Measurements from ENCODE around the gene ARAP2. TPM values are rescaled to one million over a fixed set of nuclear protein-coding genes. Genes with fewer than 3 reads are reported as not detected.

ARAP2 gene
- total RNA-seq, 2 experiments from 2014 or later, result 6.9 to 8.6 TPM

DNA sequence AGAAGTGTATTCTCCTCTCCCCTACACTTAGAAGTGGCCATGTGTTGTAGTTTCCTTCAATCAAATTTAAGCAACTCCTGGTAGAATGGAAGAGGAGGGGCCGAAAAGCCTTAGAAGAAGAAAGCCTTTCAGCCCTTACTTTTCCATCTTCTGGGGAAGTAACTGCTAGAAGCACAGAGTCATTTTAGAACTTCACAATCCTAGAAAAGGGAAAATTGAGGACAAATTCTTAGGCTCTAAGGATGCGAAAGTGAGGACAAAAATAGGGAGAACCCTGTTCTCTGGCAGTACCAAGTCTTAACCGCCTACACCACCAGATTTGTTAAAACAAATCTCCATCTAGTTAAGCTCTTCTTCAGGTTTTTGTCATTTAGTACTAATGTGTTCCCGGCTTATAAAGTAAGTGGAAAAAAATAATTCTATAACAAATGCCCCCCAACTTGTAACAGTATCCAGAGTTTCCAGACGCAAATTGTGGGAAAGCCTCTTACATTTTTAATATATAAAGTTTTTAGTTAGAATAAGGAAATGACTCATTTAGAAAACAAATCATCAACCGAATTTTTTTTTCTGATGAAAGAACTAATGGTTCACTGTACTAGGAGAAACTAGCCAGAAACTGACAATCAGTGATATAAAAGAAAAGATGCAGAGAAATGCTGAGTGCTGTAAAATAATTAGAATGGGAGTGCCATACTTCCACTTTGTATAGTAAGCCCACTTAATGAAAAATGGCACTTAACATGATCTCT lies 76.0 kb downstream of the ARAP2 start:
- H3K36me3 ChIP-seq (ENCODE audit: insufficient read depth, low read length), result no peaks in the 10 kb centered on the region
- no peak overlapping the region for H2AFZ ChIP-seq (ENCODE audit: low read length)
- no TSS peak for BruUV-seq (replicated peaks)
- H3K9me2 ChIP-seq (ENCODE audit: insufficient read depth, low read length), result no peaks in the 10 kb centered on the region
- intact Hi-C loops (cut with micrococcal nuclease; ENCODE audit: unreplicated experiment), result no loop called here
- DNase-seq (ENCODE audit: low spot score), result no peak
- H4K20me1 ChIP-seq (ENCODE audit: insufficient read depth, low read length), result no peaks in the 10 kb centered on the region
- no peak overlapping the region for H3K27ac ChIP-seq (ENCODE audit: low read depth, low read length, poor library complexity, severe bottlenecking)
- H3K4me2 ChIP-seq (ENCODE audit: low read length), result no peak overlapping the region
- POLR2A ChIA-PET, result interaction anchor here (1.1 kb wide), 1 partner anchor 39 kb away, joined by 3 read pairs; no protein-coding TSS in a partner anchor
- H3K79me2 ChIP-seq (ENCODE audit: insufficient read depth, low read depth, low read length), result no peaks in the 10 kb centered on the region
- TF ChIP-seq EZH2phosphoT487 (IDR thresholded peaks at IDR 0.05; ENCODE audit: borderline replicate concordance, low read depth, low read length), result no peak
- TF ChIP-seq CTCF (conservative IDR thresholded peaks at IDR 0.05; ENCODE audit: low read length), result no peak
- CTCF ChIA-PET (ENCODE audit: unreplicated experiment), result no interaction called here
- no peaks in the 10 kb centered on the region for H3K9me3 ChIP-seq (ENCODE audit: low read length)
- no peak overlapping the region for H3K4me3 ChIP-seq (ENCODE audit: low read depth, low read length, poor library complexity, severe bottlenecking)
- H3K4me1 ChIP-seq (ENCODE audit: insufficient read depth, low read length, poor library complexity, severe bottlenecking), result no peaks in the 10 kb centered on the region

- Histone ChIP-seq H3K36me3 (ENCODE audit: insufficient read depth, low read length) (no peaks in the 10 kb centered on the region), H3K79me2 (ENCODE audit: insufficient read depth, low read depth, low read length) (no peaks in the 10 kb centered on the region), H4K20me1 (ENCODE audit: insufficient read depth, low read length) (no peaks in the 10 kb centered on the region), H3K27ac (ENCODE audit: low read depth, low read length, poor library complexity, severe bottlenecking) (no peak overlapping the region), H3K9me3 (ENCODE audit: low read length) (no peaks in the 10 kb centered on the region), H2AFZ (ENCODE audit: low read length) (no peak overlapping the region), H3K4me2 (ENCODE audit: low read length) (no peak overlapping the region), H3K4me1 (ENCODE audit: insufficient read depth, low read length, poor library complexity, severe bottlenecking) (no peaks in the 10 kb centered on the region), H3K9me2 (ENCODE audit: insufficient read depth, low read length) (no peaks in the 10 kb centered on the region), H3K4me3 (ENCODE audit: low read depth, low read length, poor library complexity, severe bottlenecking) (no peak overlapping the region)
- DNase-seq (ENCODE audit: low spot score), result no peak
- TF ChIP-seq CTCF (conservative IDR thresholded peaks at IDR 0.05; ENCODE audit: low read length) (no peak), EZH2phosphoT487 (IDR thresholded peaks at IDR 0.05; ENCODE audit: borderline replicate concordance, low read depth, low read length) (no peak)
- CTCF ChIA-PET (ENCODE audit: unreplicated experiment), result no interaction called here
- intact Hi-C loops (cut with micrococcal nuclease; ENCODE audit: unreplicated experiment), result no loop called here
- POLR2A ChIA-PET, result interaction anchor here (1.0 kb wide), 1 partner anchor 9 kb away, joined by 3 read pairs; no protein-coding TSS in a partner anchor
- BruUV-seq (replicated peaks), result no TSS peak
Observed at GRCh38 chr4:36165631-36166005, 78.7 kb downstream of the ARAP2 start.

DNA sequence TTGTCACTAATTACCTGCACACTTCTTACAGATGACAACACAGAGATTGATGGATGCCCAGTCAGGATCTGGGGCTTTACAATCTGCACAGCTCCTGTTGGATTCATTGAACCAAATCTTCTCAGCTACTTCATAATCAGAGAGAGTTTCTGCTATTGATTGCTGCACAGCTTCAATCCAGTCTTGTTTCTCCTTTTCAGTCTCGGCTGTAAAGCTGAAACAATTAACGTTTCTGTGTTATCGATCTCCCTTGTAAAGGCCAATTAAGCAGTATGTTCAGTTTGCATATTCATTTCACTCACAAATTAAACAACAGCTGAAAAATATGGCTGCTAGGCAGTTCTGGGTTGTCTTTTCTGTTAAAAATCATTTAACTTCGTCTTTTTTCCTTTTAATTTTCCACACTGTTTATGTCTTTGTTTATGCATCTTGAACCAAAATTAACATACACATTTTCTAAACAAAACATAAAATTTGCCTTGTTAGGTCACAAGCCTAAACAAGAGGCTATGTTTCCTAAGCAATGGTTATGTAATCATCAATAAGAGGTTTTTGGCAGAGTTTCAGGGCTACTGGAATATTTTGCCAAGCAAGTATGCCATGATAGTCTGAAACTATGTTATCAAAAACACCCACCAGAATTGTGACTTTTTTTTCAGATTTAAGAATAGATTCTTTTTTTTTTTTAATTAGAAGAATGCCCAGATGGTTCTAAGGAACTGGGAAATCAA lies 79.2 kb downstream of the ARAP2 start:
- no peak overlapping the region for H2AFZ ChIP-seq (ENCODE audit: low read length)
- no peaks in the 10 kb centered on the region for H3K36me3 ChIP-seq (ENCODE audit: insufficient read depth, low read length)
- no peaks in the 10 kb centered on the region for H4K20me1 ChIP-seq (ENCODE audit: insufficient read depth, low read length)
- H3K4me2 ChIP-seq (ENCODE audit: low read length), result no peak overlapping the region
- no peaks in the 10 kb centered on the region for H3K79me2 ChIP-seq (ENCODE audit: insufficient read depth, low read depth, low read length)
- H3K4me3 ChIP-seq (ENCODE audit: low read depth, low read length, poor library complexity, severe bottlenecking), result no peak overlapping the region
- TF ChIP-seq EZH2phosphoT487 (IDR thresholded peaks at IDR 0.05; ENCODE audit: borderline replicate concordance, low read depth, low read length) (no peak), CTCF (conservative IDR thresholded peaks at IDR 0.05; ENCODE audit: low read length) (no peak)
- POLR2A ChIA-PET, result interaction anchor here (0.6 to 1.0 kb wide), 4 partner anchors 9 to 1456 kb away, joined by 3 to 6 read pairs (median 3); no protein-coding TSS in a partner anchor
- no peak for DNase-seq (ENCODE audit: low spot score)
- intact Hi-C loops (cut with micrococcal nuclease; ENCODE audit: unreplicated experiment), result no loop called here
- no peaks in the 10 kb centered on the region for H3K9me3 ChIP-seq (ENCODE audit: low read length)
- CTCF ChIA-PET (ENCODE audit: unreplicated experiment), result no interaction called here
- no TSS peak for BruUV-seq (replicated peaks)
- H3K27ac ChIP-seq (ENCODE audit: low read depth, low read length, poor library complexity, severe bottlenecking), result no peak overlapping the region
- no peaks in the 10 kb centered on the region for H3K4me1 ChIP-seq (ENCODE audit: insufficient read depth, low read length, poor library complexity, severe bottlenecking)
- no peaks in the 10 kb centered on the region for H3K9me2 ChIP-seq (ENCODE audit: insufficient read depth, low read length)
